A673 (cell line): ENCODE measurements around the gene DLG5. TPM values are rescaled to one million over a fixed set of nuclear protein-coding genes. Genes with fewer than 3 reads are reported as not detected.

Source experiments
- BruUV-seq: library from RNA; stranded (reverse); fragments of 400-500 nt; replicated peaks from 2 replicates; lab custom pipeline; 2021; lab: Mats Ljungman, UMichigan
- CTCF ChIA-PET: fragments of 300-600 bp; sonication (Branson Sonifier 250); formaldehyde crosslinking; loops from one replicate; lab custom pipeline; 2022; ENCODE audit warnings: antibody characterized with exemption; lab: Charles Lee
- POLR2A ChIA-PET: fragments of 300-600 bp; sonication (Branson Sonifier 250); formaldehyde crosslinking; loops from one replicate; lab custom pipeline; 2022; ENCODE audit warnings: antibody characterized with exemption; ENCODE audit not compliant: low non-redundant PET; lab: Charles Lee
- DNase-seq: peaks from one replicate; pipeline ENCODE4 v3.0.0-alpha.2; 2015; ENCODE audit warnings: low spot score
- H3K27ac ChIP-seq: fragments of 200-600 bp; sonication (generic); 2 replicates; pipeline ENCODE4 v1.5.1; 2016; ENCODE audit warnings: mixed run types, low read depth, mild to moderate bottlenecking, mixed read lengths, antibody characterized with exemption, low read length; ENCODE audit not compliant: poor library complexity, severe bottlenecking
- H3K27me3 ChIP-seq: fragments of 200-600 bp; sonication (generic); replicated peaks from 2 replicates; pipeline ENCODE4 v1.6.1; 2017; ENCODE audit warnings: mixed run types, low read depth, mild to moderate bottlenecking, mixed read lengths, antibody characterized with exemption, low read length; ENCODE audit not compliant: insufficient read depth, poor library complexity
- H3K36me3 ChIP-seq: fragments of 200-600 bp; sonication (generic); 2 replicates; pipeline ENCODE4 v1.6.1; 2016; ENCODE audit warnings: mixed run types, mild to moderate bottlenecking, mixed read lengths, antibody characterized with exemption, low read length; ENCODE audit not compliant: insufficient read depth, poor library complexity, severe bottlenecking
- H3K4me1 ChIP-seq: fragments of 200-600 bp; sonication (generic); 2 replicates; pipeline ENCODE4 v1.6.1; 2017; ENCODE audit warnings: mixed run types, mild to moderate bottlenecking, mixed read lengths, antibody characterized with exemption, low read length; ENCODE audit not compliant: insufficient read depth, poor library complexity, severe bottlenecking
- H3K4me3 ChIP-seq: fragments of 200-600 bp; sonication (generic); 2 replicates; pipeline ENCODE4 v1.5.1; 2016; ENCODE audit warnings: low read depth, mixed run types, mild to moderate bottlenecking, mixed read lengths, low read length; ENCODE audit not compliant: poor library complexity, severe bottlenecking
- H3K9me3 ChIP-seq: fragments of 200-600 bp; sonication (generic); 2 replicates; pipeline ENCODE4 v1.6.1; 2016; ENCODE audit warnings: mixed run types, low read depth, mild to moderate bottlenecking, mixed read lengths, antibody characterized with exemption, low read length; ENCODE audit not compliant: poor library complexity, severe bottlenecking
- CTCF ChIP-seq: fragments of 300-800, 200-600 bp; sonication (generic); conservative IDR thresholded peaks from 2 replicates; pipeline ENCODE4 v1.5.1; 2017; ENCODE audit warnings: low read depth, mild to moderate bottlenecking, antibody characterized with exemption, low read length, moderate library complexity, mixed read lengths
- EZH2 ChIP-seq: fragments of 200-600 bp; sonication (generic); IDR thresholded peaks from 2 replicates; pipeline ENCODE4 v1.6.1; 2017; ENCODE audit warnings: borderline replicate concordance, low read depth, mild to moderate bottlenecking, mixed read lengths, antibody characterized with exemption, low read length; ENCODE audit not compliant: poor library complexity, severe bottlenecking
- intact Hi-C: fragments of 100-400 bp; cut with micrococcal nuclease; formaldehyde crosslinking; loops from one replicate; pipeline ENCODE4 v1.10.0; 2022; ENCODE audit not compliant: unreplicated experiment
- total RNA-seq: library from RNA; stranded (reverse); gene quantifications from 2 replicates; pipeline ENCODE4 v1.2.3, GENCODE V29; 2021

Gene DLG5
- total RNA-seq, 1 experiment from 2014 or later: 44.0 TPM

GRCh38 chr10:77940627-77941026 lies 14.1 kb upstream of the DLG5 start:
- POLR2A ChIA-PET: no interaction called here
- TF ChIP-seq CTCF (no peak), EZH2 (no peak)
- DNase-seq: no peak
- Histone ChIP-seq H3K4me1 (no peaks in the 10 kb centered on the region), H3K27me3 (no peaks in the 10 kb centered on the region), H3K36me3 (no peaks in the 10 kb centered on the region), H3K27ac (no peak overlapping the region), H3K9me3 (no peaks in the 10 kb centered on the region), H3K4me3 (no peak overlapping the region)
- CTCF ChIA-PET: no interaction called here
- intact Hi-C loops: no loop called here
- BruUV-seq: no TSS peak

DNA sequence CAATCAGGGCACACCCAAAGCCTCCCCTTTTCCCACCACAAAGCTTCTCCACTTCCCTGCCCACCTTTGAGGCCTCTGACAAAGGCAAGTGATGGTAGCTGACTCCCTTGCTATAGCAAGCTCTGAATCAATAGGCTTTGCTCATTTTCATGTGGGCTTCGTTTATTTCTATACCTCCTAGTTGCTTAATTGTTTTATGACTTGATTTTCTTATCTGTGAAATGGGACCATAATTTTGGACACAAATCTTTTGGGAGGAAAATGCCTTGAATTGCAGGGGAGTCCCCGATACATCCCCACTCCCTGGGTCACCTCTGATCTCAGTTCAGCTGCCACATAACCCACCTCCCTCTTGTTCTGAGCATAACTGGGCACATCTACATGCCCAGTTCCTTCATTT lies 13.7 kb upstream of the DLG5 start:
- Histone ChIP-seq H3K9me3 (no peaks in the 10 kb centered on the region), H3K27ac (no peak overlapping the region), H3K36me3 (no peaks in the 10 kb centered on the region), H3K4me1 (no peaks in the 10 kb centered on the region), H3K27me3 (no peaks in the 10 kb centered on the region), H3K4me3 (no peak overlapping the region)
- no peak for TF ChIP-seq CTCF
- no peak for TF ChIP-seq EZH2
- ChIA-PET POLR2A (no interaction called here), CTCF (no interaction called here)
- no TSS peak for BruUV-seq
- intact Hi-C loops: no loop called here
- no peak for DNase-seq

DNA sequence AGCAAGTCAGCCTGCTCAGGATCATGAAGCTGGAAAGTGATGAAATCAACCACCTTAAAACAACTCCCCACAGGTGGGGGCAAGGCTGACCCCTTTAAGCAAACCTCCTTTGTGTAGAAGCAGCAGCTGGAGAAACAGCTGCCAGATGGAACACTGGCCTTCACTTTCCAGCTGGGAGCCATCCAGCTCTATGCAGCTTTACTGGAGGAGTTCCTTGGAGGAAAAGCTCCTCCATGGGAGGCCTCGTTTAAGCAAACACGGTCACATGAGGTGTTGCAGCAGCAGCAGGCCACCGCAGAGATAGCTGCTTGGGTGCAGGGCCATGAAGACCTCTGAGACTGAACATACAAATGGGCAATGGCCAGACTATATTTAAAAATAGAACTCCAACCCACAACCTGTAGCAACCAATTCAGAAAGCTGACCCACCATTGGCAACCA lies 13.0 kb upstream of the DLG5 start:
- H3K9me3 ChIP-seq: no peaks in the 10 kb centered on the region
- H3K27ac ChIP-seq: no peak overlapping the region
- POLR2A ChIA-PET: no interaction called here
- peak; percentile 27 for DNase-seq
- intact Hi-C loops: no loop called here
- BruUV-seq: no TSS peak
- no peaks in the 10 kb centered on the region for H3K27me3 ChIP-seq
- no peak for TF ChIP-seq EZH2
- no peak for TF ChIP-seq CTCF
- no peaks in the 10 kb centered on the region for H3K4me1 ChIP-seq
- CTCF ChIA-PET: no interaction called here
- H3K4me3 ChIP-seq: no peak overlapping the region
- H3K36me3 ChIP-seq: no peaks in the 10 kb centered on the region
